Measurements from ENCODE around the gene ADAMTSL4.

Gene ADAMTSL4

DNA sequence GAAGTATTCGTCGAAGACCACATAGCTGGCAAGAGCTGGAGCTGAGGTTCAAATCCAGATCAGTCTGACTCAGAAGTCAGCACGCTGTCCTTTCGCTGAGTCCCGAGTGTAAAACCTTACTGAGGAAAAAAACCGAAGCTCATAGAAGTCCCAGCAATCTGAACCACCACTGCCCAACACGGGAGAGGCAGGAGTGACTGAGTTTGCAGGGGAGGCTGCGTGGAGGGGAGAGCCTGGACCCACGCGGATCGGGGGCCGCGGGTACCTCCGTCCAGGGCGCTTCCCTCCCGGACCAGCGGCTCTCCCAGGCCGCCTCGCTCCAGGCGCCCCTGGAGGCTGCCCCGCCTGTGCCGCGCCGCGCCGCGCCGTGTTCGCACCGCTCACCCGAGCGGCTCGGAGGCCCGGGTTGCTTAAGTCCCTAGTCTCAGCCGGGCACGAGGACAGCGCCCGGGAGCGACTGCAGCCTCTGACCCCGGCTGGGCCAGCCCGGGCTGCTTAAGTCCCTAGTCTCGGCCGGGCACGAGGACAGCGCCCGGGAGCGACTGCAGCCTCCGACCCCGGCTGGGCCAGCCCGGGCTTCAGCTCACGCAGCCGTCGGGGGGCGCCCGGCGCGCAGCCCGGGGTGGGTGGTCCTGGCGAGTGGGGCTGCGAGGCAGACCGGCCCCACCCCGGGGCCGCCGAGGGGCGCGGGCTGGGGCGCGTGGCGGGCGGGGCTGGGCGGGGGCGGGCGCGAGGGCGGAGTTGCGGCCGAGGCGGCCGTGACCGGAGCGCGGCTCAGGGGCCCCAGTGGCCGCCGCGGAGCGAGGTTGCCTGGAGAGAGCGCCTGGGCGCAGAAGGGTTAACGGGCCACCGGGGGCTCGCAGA, at the start of gene ADAMTSL4:
Gene ADAMTSL4 (plus strand): TSS at position 777 of the 864 bp plus-strand sequence. CDS start 2,881 bp downstream, outside the sequence.
- in situ Hi-C loops (cut with MboI; ENCODE audit: low sequenced_read_pairs): loop anchor here (25.0 kb wide), 1 partner anchor 287 kb away; the partner anchor contains the start of genes APH1A, C1orf54 and CA14

DNA sequence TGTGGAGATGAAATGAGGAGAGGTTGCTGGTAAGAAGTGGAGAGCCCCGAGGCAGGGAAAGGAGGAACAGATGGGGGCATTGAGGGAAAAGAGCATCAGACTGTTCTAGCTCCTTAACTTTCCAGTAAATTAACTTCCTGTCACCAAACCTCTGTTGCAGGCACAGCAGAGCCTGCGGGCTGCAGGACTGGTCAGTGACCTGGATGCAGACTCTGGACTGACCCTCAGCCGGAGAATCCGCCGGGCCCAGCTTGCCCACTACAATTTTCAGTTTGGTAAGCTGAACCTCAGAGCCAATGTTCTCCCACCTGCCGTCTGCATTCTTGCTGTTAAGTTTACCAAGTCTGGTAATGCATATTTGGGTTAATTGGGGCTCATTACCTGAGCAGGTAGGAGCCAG, 43.8 kb upstream of the ADAMTSL4 start:
- in situ Hi-C loops (cut with MboI; ENCODE audit: low sequenced_read_pairs): no loop called here

DNA sequence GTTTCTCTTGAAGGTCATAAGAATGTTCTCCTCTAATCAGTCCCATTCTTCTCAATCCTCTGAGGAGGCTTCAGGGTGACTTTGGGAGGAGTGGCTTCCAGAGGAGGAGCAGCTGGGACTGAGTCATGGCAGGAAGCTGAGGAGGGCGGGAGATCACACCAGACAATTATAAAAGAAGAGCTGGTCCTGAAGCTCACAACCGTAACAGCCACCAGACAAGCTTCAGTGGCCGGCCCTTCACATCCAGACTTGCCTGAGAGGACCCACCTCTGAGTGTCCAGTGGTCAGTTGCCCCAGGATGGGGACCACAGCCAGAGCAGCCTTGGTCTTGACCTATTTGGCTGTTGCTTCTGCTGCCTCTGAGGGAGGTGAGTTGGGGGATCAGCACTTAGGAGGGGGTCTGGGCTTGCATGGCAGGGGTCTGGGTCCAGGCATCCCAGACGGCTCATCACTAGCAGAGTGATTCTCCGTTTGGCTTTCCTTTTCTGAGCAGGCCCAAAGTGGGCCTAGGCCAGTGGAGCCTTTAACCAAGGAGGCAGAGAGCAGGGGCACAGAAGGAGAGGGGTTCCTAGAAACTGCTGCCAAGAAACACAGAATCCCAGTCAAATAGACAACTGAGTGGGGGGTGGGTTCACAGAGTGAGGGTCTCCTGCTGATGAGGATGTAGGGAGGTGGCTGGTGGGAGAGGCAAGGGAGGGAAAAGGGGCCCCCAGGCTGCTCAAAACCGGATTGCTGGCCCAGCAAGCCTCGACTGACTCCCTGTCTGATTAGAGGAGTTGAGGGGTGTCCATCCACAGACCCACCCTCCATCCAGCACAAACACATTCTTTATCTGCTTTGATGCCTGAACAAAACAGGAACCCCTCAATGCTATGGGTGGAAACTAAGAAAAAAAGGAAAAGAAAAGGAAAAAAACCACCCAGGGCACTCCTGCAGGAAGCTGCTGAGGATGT, 41.0 kb upstream of the ADAMTSL4 start, which contains the start of gene ECM1:
Gene ECM1 (plus strand): TSS at position 198 of the 953 bp plus-strand sequence. CDS start 101 bp downstream, at position 299.
- in situ Hi-C loops (cut with MboI; ENCODE audit: low sequenced_read_pairs): no loop called here

DNA sequence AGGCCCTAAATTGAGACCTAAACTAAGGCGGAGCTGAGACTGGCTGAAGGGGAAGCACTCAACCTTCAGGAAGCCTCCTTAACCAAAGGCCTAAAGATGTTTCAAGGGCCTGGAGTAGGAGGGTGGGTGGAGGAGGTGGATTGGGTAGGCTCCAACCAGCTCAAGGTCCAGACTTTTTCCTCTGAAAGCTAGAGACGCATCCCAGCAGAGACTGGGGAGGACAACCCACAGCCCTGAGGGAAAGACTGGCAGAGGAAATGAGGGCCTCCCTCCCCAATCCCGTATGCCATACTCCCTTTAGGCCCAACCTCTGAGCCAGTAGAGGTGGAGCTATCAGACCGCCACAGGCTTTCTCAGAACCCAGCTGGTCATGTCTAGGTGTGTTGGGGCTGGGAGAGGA, 40.2 kb upstream of the ADAMTSL4 start:
- in situ Hi-C loops (cut with MboI; ENCODE audit: low sequenced_read_pairs): no loop called here

DNA sequence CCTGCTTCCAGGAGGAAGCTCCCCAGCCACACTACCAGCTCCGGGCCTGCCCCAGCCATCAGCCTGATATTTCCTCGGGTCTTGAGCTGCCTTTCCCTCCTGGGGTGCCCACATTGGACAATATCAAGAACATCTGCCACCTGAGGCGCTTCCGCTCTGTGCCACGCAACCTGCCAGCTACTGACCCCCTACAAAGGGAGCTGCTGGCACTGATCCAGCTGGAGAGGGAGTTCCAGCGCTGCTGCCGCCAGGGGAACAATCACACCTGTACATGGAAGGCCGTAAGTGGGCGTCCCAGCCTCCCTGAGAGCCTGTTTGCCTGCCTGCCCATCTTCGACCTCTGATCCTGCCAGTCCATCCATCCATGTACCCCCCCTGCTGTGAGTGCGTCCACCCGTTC, 37.7 kb upstream of the ADAMTSL4 start:
- in situ Hi-C loops (cut with MboI; ENCODE audit: low sequenced_read_pairs): no loop called here

DNA sequence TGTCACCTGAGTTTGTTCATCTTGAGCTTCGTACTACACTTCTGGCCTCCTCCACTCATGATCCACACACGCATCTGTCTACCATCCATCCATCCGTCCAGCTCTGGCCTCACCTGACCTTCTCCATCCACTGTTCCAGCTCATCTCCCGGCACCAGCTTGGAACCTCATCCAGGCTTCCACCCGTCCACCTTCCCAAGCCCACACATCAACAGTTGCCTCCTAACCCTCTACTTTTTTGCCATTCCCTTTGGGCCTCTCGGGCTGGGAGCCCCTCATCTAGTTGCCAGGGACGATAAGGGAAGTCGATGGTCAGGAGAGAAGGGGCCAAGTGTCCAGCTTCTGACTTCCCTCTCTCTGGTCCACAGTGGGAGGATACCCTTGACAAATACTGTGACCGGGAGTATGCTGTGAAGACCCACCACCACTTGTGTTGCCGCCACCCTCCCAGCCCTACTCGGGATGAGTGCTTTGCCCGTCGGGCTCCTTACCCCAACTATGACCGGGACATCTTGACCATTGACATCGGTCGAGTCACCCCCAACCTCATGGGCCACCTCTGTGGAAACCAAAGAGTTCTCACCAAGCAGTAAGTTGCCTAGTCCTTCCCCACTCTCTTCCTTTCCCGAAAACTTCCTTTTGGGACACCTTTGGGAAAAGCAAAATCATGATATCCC, 37.1 kb upstream of the ADAMTSL4 start:
- in situ Hi-C loops (cut with MboI; ENCODE audit: low sequenced_read_pairs): no loop called here

DNA sequence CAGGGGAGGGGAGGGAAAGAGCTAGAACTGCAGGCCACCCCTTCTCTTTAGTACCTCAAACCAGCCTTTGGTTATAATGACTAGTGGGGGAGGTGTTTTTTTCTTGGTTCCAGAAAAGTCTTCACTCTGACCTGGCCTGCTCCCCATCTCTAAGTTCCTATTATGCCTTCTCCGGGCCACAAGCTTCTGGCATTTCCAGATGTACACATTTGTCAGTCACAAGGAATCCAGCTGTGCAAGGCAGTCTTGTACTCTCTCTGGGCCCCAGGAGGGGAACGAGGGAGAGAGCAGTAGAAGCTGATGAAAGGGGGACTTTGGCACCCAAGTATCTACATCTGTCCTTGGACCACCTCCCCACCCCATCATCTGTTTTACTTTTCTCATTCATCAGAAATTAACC, 36.4 kb upstream of the ADAMTSL4 start:
- in situ Hi-C loops (cut with MboI; ENCODE audit: low sequenced_read_pairs): no loop called here

DNA sequence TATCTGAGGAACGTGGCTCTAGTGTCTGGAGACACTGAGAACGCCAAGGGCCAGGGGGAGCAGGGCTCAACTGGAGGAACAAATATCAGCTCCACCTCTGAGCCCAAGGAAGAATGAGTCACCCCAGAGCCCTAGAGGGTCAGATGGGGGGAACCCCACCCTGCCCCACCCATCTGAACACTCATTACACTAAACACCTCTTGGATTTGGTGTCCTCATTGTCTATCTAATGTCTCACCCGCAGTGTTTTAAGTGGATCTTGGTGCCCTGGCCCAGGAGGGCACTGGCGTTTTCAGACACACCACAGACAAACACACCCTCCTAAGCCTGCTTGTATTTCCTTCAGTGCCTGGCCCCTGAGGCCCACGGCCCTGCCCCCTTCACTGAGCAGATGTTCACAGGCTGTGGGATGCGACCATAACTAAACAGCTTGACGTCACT, 35.8 kb upstream of the ADAMTSL4 start:
- in situ Hi-C loops (cut with MboI; ENCODE audit: low sequenced_read_pairs): no loop called here

DNA sequence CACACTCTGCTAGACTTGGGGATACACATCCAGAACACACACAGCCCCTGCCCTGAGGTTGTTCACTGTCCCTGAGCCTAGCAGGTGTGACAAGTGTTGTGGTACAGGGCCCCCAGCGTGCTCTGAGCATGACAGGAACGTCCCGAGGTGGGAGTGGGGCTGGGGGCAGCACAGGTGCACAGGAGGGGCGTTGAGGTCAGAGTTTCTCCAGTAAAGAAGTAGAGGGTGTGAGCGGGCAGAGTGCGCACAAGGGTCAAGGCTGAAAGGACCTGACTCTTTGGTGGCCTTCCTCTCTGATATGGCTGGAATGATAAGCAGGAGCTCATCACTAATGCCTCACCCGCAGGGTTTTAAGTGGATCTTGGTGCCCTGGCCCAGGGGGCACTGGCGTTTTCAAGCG, 34.9 kb upstream of the ADAMTSL4 start:
- in situ Hi-C loops (cut with MboI; ENCODE audit: low sequenced_read_pairs): no loop called here

DNA sequence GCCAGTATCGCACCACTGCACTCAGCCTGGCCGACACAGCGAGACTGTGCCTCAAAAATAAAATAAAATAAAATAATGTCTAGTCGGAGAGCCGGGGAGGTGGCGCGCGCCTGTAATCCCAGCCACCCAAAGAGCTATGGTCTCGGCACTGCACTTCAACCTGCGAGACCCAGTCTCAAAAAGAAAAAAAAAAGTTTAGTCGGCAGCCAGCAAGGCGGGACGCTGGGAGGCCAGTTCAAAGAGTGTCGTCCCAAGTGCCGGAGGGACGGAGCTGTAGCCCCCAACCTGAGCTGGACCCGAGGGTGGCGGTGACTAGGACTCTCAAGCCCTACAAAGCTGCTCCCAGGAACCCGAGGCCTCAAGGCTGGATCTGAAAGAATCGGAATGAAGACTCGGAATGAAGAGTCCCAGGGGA, 34.3 kb upstream of the ADAMTSL4 start:
- in situ Hi-C loops (cut with MboI; ENCODE audit: low sequenced_read_pairs): no loop called here

DNA sequence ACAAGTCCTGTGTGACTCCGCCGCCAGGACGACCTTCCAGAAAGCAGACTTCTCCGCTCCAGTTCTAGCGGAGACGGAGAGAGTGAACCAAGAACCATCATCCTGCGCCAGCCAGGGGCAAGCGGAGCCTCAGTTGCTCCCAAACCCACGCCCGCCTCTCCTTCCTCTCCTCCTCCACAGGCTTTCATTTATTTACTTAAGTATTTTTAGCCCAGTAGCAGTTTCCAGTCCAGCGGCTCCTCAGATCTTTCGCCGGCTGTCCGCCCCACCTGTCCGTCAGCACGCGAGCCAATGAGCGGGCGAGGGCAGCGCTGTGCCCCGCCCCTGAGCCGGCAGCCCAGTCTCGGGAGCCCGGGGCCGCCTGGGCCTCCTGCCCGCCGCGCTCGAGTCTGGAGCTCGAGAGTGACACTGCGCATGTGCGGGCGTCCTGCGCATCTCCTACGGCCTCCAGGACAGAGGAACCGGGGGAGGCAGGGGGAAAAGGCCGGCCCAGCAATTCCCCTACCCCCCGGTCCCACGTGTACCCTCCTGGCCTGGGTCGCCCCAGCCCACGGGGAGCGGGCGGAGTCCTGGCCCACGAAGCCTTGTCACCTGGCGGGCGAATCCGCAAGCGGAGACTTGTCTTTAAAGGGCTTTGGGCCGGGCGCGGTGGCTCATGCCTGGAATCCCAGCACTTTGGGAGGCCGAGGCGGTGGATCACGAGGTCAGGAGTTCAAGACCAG, 33.7 kb upstream of the ADAMTSL4 start, which contains the start of gene FALEC:
Gene FALEC (plus strand): TSS at position 425 of the 722 bp plus-strand sequence.
- in situ Hi-C loops (cut with MboI; ENCODE audit: low sequenced_read_pairs): no loop called here

DNA sequence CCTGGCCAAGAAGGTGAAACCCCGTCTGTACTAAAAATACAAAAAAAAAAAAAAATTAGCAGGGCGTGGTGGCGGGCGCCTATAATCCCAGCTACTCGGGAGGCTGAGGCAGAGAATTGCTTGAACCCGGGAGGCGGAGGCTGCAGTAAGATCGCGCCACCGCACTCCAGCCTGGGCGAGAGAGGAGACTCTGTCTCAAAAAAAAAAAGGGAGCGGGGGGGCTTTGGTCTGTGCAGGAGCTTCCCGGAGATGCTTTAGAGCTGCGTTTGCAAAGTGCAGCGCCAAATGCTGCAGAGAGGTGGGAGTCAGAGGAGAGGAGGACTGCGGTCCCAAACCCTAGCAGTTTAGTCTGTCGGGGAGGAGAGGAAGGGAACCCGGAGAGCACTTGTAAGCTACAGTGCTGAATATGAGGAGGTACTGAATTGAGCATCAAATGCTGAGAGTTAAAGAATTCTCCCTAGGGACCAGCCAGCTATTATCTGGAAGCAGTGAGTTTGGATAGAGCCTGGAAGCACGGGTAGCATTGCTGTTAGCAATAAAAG, 33.1 kb upstream of the ADAMTSL4 start:
- in situ Hi-C loops (cut with MboI; ENCODE audit: low sequenced_read_pairs): no loop called here

DNA sequence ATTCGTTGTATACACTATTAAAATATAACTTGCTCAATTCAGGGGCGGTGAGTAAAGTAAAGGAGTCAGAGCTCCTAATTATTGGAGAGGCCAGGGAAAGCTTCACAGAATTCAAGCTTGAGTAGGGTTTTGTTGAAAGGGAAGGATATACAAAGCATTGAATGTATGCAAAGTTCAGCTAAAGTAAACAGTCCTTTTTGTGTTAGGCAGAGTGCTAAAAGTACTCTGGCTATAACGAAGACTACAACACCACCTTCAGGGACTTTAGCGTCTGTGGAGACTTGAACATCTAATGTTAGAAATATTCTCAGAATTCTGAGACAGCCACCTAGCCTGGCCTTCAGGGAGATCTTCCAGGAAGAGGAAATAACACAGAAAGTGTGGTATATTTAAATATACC, 32.6 kb upstream of the ADAMTSL4 start:
- in situ Hi-C loops (cut with MboI; ENCODE audit: low sequenced_read_pairs): no loop called here

DNA sequence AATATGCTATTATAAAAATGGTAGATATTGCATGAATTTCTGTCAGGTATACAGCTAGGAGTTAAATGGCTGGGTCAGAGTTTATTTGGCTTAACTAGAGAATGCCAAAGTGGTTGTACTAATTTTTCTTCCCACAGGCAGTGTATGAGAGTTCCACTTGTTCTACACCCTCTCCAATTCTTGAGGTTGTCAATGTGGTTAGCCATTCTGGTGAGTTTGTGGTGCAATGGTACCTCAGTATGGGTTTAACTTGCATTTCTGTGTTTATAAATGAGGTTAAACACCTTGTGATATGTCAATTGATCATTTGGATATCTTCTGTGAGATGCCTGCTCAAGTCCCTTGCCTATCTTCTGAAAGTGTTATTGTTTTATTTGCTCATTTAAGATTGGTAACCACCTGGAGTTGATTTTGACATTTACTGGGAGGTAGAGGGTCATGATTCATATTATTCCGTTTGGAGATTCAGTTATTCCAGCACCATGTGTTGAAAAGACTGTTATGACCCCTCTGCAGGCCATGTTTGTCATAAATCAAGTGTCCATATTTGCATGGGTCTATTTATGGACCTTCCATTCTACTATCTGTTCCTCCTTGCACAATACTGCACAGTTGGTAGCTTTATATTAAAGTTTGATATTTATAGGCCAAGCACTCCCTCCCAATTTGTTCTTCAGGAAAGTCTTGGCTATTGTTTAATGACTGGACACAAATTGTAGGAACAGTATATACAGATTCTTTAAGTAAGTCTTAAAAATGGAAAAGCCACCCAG, 27.8 kb upstream of the ADAMTSL4 start:
- in situ Hi-C loops (cut with MboI; ENCODE audit: low sequenced_read_pairs): no loop called here

DNA sequence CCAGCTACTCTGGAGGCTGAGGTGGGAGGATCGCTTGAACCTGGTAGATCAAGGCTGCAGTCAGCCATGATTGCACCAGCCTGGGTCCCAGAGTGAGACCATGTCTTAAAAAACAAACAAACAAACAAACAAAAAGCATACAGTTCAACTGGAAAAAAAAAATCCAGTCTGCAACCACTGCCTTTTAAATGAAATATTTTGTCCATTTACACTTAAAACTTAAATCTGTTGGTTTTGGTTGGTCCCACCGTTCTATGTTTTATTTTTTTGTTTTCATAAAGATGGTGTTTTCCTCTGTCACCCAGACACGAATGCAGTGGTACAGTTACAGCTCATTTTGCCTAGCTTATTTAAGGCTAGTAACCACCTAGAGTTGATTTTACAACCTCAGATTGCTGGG, 23.9 kb upstream of the ADAMTSL4 start:
- in situ Hi-C loops (cut with MboI; ENCODE audit: low sequenced_read_pairs): loop anchor here (25.0 kb wide), 1 partner anchor 263 kb away; the partner anchor contains the start of genes APH1A, C1orf54 and CA14

DNA sequence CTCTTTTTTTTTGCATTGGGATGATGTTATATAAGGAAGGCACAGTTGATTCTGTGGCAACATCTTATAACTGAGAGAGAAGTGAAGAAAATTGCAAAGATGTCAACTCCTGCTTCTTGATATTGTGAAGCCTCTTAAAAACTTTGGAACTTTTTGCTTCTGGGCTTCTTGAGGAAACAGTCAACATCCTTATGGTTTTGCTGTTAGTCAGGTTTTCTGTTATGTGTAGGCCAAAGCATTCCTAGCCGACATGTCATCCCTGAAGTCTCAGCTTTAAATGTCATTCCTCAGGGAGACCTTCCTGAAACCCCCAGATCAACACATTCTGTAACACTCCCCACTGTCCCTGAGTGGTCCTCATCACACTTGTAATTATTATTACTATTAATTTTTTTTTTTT, 21.0 kb upstream of the ADAMTSL4 start:
- in situ Hi-C loops (cut with MboI; ENCODE audit: low sequenced_read_pairs): loop anchor here (25.0 kb wide), 1 partner anchor 266 kb away; the partner anchor contains the start of genes APH1A, C1orf54 and CA14

DNA sequence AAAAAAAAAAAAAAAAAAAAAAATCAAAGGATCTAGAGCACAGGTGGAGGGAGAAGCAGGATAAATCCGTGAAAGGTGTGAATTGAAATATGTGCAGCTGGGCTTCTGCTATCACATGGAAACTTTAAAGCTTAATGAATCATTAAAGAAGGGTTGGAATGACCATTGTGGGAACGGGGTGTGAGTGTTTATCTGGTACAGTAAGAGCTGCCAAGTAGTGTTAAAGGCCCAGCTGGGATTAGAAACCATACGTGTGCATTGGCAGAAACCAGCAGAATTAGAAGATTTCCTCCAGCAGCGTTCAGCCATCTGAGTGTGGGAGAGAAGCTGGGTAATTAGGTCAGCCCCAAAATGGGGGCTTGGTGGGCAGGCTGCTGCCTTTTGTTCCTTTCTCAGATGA, 20.2 kb upstream of the ADAMTSL4 start:
- in situ Hi-C loops (cut with MboI; ENCODE audit: low sequenced_read_pairs): loop anchor here (25.0 kb wide), 1 partner anchor 267 kb away; the partner anchor contains the start of genes APH1A, C1orf54 and CA14

DNA sequence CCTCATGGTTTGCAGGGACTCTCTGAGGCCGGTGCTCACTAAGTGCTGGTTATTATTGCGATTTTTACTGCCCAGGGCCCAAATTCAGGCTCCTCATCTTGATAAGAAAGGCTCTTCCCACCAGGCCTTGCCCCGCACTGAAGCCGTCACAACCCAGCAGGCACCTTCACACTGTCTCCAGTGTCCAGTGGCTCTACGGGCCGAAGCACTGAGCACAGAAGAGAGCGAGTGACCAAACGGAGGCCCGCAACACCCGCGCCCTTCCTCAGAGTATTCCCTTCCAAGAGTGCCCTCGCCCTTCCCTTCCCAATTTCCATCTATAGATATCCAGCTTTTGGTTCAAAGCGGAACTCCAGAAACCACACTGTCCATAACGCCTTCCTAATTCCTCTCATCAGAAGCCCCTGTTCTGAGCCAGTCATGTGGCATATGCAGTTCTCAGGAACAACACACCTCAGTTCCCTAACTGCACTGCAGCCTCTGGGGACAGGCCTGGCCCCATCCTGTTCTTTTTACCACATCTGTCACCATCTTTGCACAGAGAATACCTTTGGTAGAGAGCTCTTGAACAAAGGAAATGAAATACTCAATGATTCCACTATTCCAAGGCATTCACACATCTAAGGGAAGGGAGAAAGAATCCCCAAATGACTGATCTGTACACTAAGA, 18.6 kb upstream of the ADAMTSL4 start:
- in situ Hi-C loops (cut with MboI; ENCODE audit: low sequenced_read_pairs): loop anchor here (25.0 kb wide), 1 partner anchor 268 kb away; the partner anchor contains the start of genes APH1A, C1orf54 and CA14

Measured in HL-60/S4 treated with phorbol 12-myristate 13-acetate at 8.2 ng/mL for 4 days and 3 days (cell line).